IMR-90 (cell line): ENCODE results near the gene WRAP73. TPM values are rescaled to one million over a fixed set of nuclear protein-coding genes. Genes with fewer than 3 reads are reported as not detected.

Experiments
- ATAC-seq: fragments of 200-7000 bp; cut with Tn5 transposase; 2 replicates; pipeline ENCODE4 v1.9.1; 2020; ENCODE audit warnings: low read depth, mild to moderate bottlenecking, moderate library complexity
- BruUV-seq: library from RNA; stranded (reverse); fragments of 400-500 nt; replicated peaks from 2 replicates; lab custom pipeline; 2021; lab: Mats Ljungman, UMichigan
- CTCF ChIA-PET: fragments of 300-600 bp; formaldehyde crosslinking; extraction: SDS; loops from one replicate; lab custom pipeline; 2021; ENCODE audit warnings: antibody characterized with exemption; lab: Yijun Ruan, JAX
- POLR2A ChIA-PET: fragments of 300-600 bp; sonication (Branson Sonifier 250); formaldehyde crosslinking; loops from one replicate; lab custom pipeline; 2022; ENCODE audit warnings: antibody characterized with exemption; ENCODE audit not compliant: unreplicated experiment; lab: Charles Lee
- DNase-seq: peaks from one replicate; pipeline ENCODE4 v3.0.0; 2013
- H2AFZ ChIP-seq: replicated peaks from 2 replicates; pipeline ENCODE3; 2013; ENCODE audit warnings: low read length, mild to moderate bottlenecking; ENCODE audit not compliant: poor library complexity
- H2AK5ac ChIP-seq: 2 replicates; pipeline ENCODE4 v1.6.1; 2013; ENCODE audit warnings: low read depth, low read length, inconsistent platforms
- H2AK9ac ChIP-seq: replicated peaks from 2 replicates; pipeline ENCODE3; 2013; ENCODE audit warnings: mild to moderate bottlenecking, low read depth, low read length, moderate library complexity; ENCODE audit not compliant: poor library complexity
- H2BK120ac ChIP-seq: 2 replicates; pipeline ENCODE4 v1.6.1; 2013; ENCODE audit warnings: low read depth, low read length, inconsistent platforms
- H2BK15ac ChIP-seq: 3 replicates; pipeline ENCODE4 v1.6.1; 2013; ENCODE audit warnings: low read depth, low read length, inconsistent platforms
- H2BK20ac ChIP-seq: 2 replicates; pipeline ENCODE4 v1.6.1; 2013; ENCODE audit warnings: low read depth, mild to moderate bottlenecking, inconsistent platforms, low read length, moderate library complexity
- H2BK5ac ChIP-seq: 2 replicates; pipeline ENCODE4 v1.6.1; 2013; ENCODE audit warnings: mild to moderate bottlenecking, low read depth, low read length, inconsistent platforms; ENCODE audit not compliant: poor library complexity, severe bottlenecking
- H3K14ac ChIP-seq: replicated peaks from 2 replicates; pipeline ENCODE4 v1.6.1; 2013; ENCODE audit warnings: low read depth, low read length, inconsistent platforms
- H3K18ac ChIP-seq: 2 replicates; pipeline ENCODE4 v1.6.1; 2013; ENCODE audit warnings: low read depth, low read length, control low read depth
- H3K23ac ChIP-seq: 2 replicates; pipeline ENCODE4 v1.6.1; 2013; ENCODE audit warnings: low read depth, low read length, inconsistent platforms
- H3K27ac ChIP-seq: 2 replicates; pipeline ENCODE4 v1.5.1; 2013; ENCODE audit warnings: mild to moderate bottlenecking, control low read depth, low read length; ENCODE audit not compliant: insufficient read depth
- H3K27me3 ChIP-seq: 2 replicates; pipeline ENCODE4 v1.6.1; 2013; ENCODE audit warnings: low read length; ENCODE audit not compliant: control insufficient read depth, insufficient read depth
- H3K36me3 ChIP-seq: 2 replicates; pipeline ENCODE4 v1.6.1; 2013; ENCODE audit warnings: low read length, mixed read lengths; ENCODE audit not compliant: control insufficient read depth, insufficient read depth
- H3K4ac ChIP-seq: 2 replicates; pipeline ENCODE4 v1.6.1; 2013; ENCODE audit warnings: low read depth, low read length, inconsistent platforms
- H3K4me1 ChIP-seq: 2 replicates; pipeline ENCODE4 v1.6.1; 2013; ENCODE audit warnings: low read length, mixed read lengths; ENCODE audit not compliant: control insufficient read depth, insufficient read depth
- H3K4me2 ChIP-seq: 2 replicates; pipeline ENCODE4 v1.6.1; 2013; ENCODE audit warnings: low read depth, mild to moderate bottlenecking, control low read depth, low read length, moderate library complexity
- H3K4me3 ChIP-seq: 2 replicates; pipeline ENCODE4 v1.5.1; 2013; ENCODE audit warnings: low read depth, mild to moderate bottlenecking, control low read depth, low read length, moderate library complexity; ENCODE audit not compliant: insufficient read depth
- H3K56ac ChIP-seq: 2 replicates; pipeline ENCODE4 v1.6.1; 2013; ENCODE audit warnings: low read length, inconsistent platforms; ENCODE audit not compliant: insufficient read depth; ENCODE audit errors: extremely low read depth
- H3K79me1 ChIP-seq, 2 experiments: 2 replicates each; pipeline ENCODE4 v1.6.1; 2013; ENCODE audit warnings: low read length in 2 of 2, inconsistent platforms in 1 of 2, low read depth in 1 of 2
- H3K9ac ChIP-seq: 2 replicates; pipeline ENCODE4 v1.6.1; 2013; ENCODE audit warnings: low read depth, low read length, control low read depth
- H3K9me1 ChIP-seq: 2 replicates; pipeline ENCODE4 v1.6.1; 2013; ENCODE audit warnings: low read length, inconsistent platforms; ENCODE audit not compliant: insufficient read depth
- H3K9me3 ChIP-seq: 2 replicates; pipeline ENCODE4 v1.6.1; 2013; ENCODE audit warnings: low read length; ENCODE audit not compliant: control insufficient read depth, insufficient read depth
- H4K20me1 ChIP-seq: 2 replicates; pipeline ENCODE4 v1.6.1; 2013; ENCODE audit warnings: low read length, inconsistent platforms; ENCODE audit not compliant: insufficient read depth
- H4K5ac ChIP-seq: 2 replicates; pipeline ENCODE4 v1.6.1; 2013; ENCODE audit warnings: mild to moderate bottlenecking, low read depth, low read length, control low read depth
- H4K8ac ChIP-seq, 2 experiments: 2 replicates each; pipeline ENCODE4 v1.6.1; 2013; ENCODE audit warnings: low read depth in 2 of 2, low read length in 2 of 2, control low read depth in 1 of 2, inconsistent platforms in 1 of 2
- H4K91ac ChIP-seq: 2 replicates; pipeline ENCODE4 v1.6.1; 2013; ENCODE audit warnings: low read depth, low read length, inconsistent platforms; ENCODE audit not compliant: insufficient read depth
- BHLHE40 ChIP-seq: fragments of 150-350 bp; IDR thresholded peaks from 2 replicates; pipeline ENCODE4 v1.6.1; 2016; ENCODE audit warnings: mild to moderate bottlenecking, low read depth, low read length
- CEBPB ChIP-seq: IDR thresholded peaks from 2 replicates; pipeline ENCODE4 v1.6.1; 2012; ENCODE audit warnings: low read depth, low read length, improper control_type of control experiment
- CHD1 ChIP-seq: IDR thresholded peaks from 2 replicates; pipeline ENCODE4 v1.6.1; 2012; ENCODE audit warnings: low read depth, low read length, improper control_type of control experiment
- FOS ChIP-seq: fragments of 150-350 bp; IDR thresholded peaks from 2 replicates; pipeline ENCODE4 v1.6.1; 2016; ENCODE audit warnings: low read depth, low read length
- MAFK ChIP-seq: IDR thresholded peaks from 2 replicates; pipeline ENCODE4 v1.6.1; 2012; ENCODE audit warnings: low read depth, low read length, improper control_type of control experiment
- MAZ ChIP-seq: IDR thresholded peaks from 2 replicates; pipeline ENCODE4 v1.6.1; 2012; ENCODE audit warnings: low read depth, mild to moderate bottlenecking, low read length, improper control_type of control experiment, moderate library complexity, borderline replicate concordance
- MXI1 ChIP-seq: IDR thresholded peaks from 2 replicates; pipeline ENCODE4 v1.6.1; 2012; ENCODE audit warnings: low read depth, mild to moderate bottlenecking, low read length, moderate library complexity, borderline replicate concordance
- NFE2L2 ChIP-seq: fragments of 150-350 bp; IDR thresholded peaks from 2 replicates; pipeline ENCODE4 v1.6.1; 2016; ENCODE audit warnings: low read depth, mild to moderate bottlenecking, low read length
- POLR2A ChIP-seq: IDR thresholded peaks from 2 replicates; pipeline ENCODE4 v1.6.1; 2012; ENCODE audit warnings: mild to moderate bottlenecking, low read depth, low read length
- RAD21 ChIP-seq: IDR thresholded peaks from 2 replicates; pipeline ENCODE4 v1.6.1; 2012; ENCODE audit warnings: low read length, improper control_type of control experiment
- RCOR1 ChIP-seq: IDR thresholded peaks from 2 replicates; pipeline ENCODE4 v1.6.1; 2012; ENCODE audit warnings: mild to moderate bottlenecking, low read length, improper control_type of control experiment; ENCODE audit not compliant: insufficient replicate concordance
- RFX5 ChIP-seq: IDR thresholded peaks from 2 replicates; pipeline ENCODE4 v1.8.0; 2012; ENCODE audit warnings: low read depth, mild to moderate bottlenecking, low read length, moderate library complexity
- SMC3 ChIP-seq: fragments of 150-350 bp; IDR thresholded peaks from 2 replicates; pipeline ENCODE4 v1.6.1; 2016; ENCODE audit warnings: low read depth, mild to moderate bottlenecking, antibody characterized with exemption, low read length, moderate library complexity
- WGBS, 2 experiments: methylation state at CpG; one replicate each; pipeline versions ENCODE4 v1.1.5 to v1.1.7; 2013; ENCODE audit warnings: missing lambda C conversion rate in 2 of 2; ENCODE audit not compliant: insufficient read length in 1 of 2; ENCODE audit errors: extremely low coverage in 2 of 2; 5-methylcytosine and 5-hydroxymethylcytosine counted together
- dilution Hi-C: fragments of 300-500 bp; cut with HindIII; formaldehyde crosslinking; loops from one replicate; pipeline ENCODE4 v1.14.3; 2018; ENCODE audit warnings: low sequenced_read_pairs; ENCODE audit not compliant: unreplicated experiment
- in situ Hi-C: fragments of 300-500 bp; cut with MboI; formaldehyde crosslinking; loops from 3 replicates; pipeline ENCODE4 v1.14.3; 2019; ENCODE audit warnings: low sequenced_read_pairs, inconsistent platforms, mixed read lengths
- intact Hi-C: fragments of 100-400 bp; cut with micrococcal nuclease; formaldehyde crosslinking; loops from 2 replicates; pipeline ENCODE4 v1.10.0; 2022
- polyA plus RNA-seq, 3 experiments: library from polyadenylated mRNA; depleted of rRNA; stranded (reverse); fragments of >200 nt; gene quantifications; 2 replicates each; pipeline ENCODE4 v1.2.3, GENCODE V29; 2012; ENCODE audit warnings: low replicate concordance in 1 of 3
- total RNA-seq: library from RNA; depleted of rRNA; stranded (reverse); fragments of >200 nt; gene quantifications from 2 replicates; pipeline ENCODE4 v1.2.3, GENCODE V29; 2012
- TF ChIP-seq, protein P1 (sequence below): fragments of 150-350 bp; IDR thresholded peaks from 2 replicates; pipeline ENCODE4 v1.6.1; 2016; ENCODE audit warnings: low read depth, mild to moderate bottlenecking, low read length, moderate library complexity, borderline replicate concordance
- TF ChIP-seq, protein P2 (sequence below): conservative IDR thresholded peaks from 2 replicates; pipeline ENCODE4 v1.5.1; 2012; ENCODE audit warnings: mild to moderate bottlenecking, low read depth, low read length, improper control_type of control experiment
- TF ChIP-seq, protein P3 (sequence below): fragments of 150-350 bp; IDR thresholded peaks from 2 replicates; pipeline ENCODE4 v1.6.1; 2017; ENCODE audit warnings: mild to moderate bottlenecking, antibody characterized with exemption, low read length, low read depth

WRAP73 gene
- total and polyA plus RNA-seq, 2 of the 4 experiments (the other 2 are of a cell fraction): 10.8 to 23.6 TPM

DNA sequence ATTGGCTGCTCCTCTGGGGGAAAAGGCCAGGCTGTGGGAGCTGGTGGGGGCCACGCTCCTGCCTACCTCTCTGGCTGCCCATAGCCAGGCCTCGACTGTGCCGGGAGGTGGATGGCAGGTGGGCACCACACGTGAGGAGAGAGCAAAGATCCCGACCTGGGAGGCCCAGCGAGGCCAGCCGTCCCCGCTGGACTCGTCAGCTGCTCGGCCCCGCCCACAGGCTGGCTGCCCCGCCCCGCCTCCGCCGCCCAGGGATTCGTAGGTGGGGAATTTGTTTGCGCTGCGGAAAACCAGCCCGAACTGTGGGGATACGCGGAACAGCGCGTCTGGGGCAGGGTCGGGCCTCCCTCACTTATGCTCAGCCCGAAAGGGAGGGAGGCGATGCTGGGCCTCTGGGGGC, 34.1 kb upstream of the WRAP73 start:
- H3K9me1 ChIP-seq: no peaks in the 10 kb centered on the region
- intact Hi-C loops: no loop called here
- H3K27ac ChIP-seq: no peak overlapping the region
- H2AFZ ChIP-seq: peak overlapping the region; percentile 80
- H3K27me3 ChIP-seq: peaks cover 19% of the 10 kb centered on the region; the same call in 1 of the 2 replicates
- H3K9me3 ChIP-seq: no peaks in the 10 kb centered on the region
- H2BK5ac ChIP-seq: no peak overlapping the region
- no peak overlapping the region for H4K8ac ChIP-seq
- no peak overlapping the region for H2AK5ac ChIP-seq
- H2AK9ac ChIP-seq: no peak overlapping the region
- no peak overlapping the region for H3K9ac ChIP-seq
- H3K18ac ChIP-seq: no peak overlapping the region
- in situ Hi-C loops: no loop called here
- dilution Hi-C loops: no loop called here
- no peak overlapping the region for H3K23ac ChIP-seq
- H3K79me1 ChIP-seq: no peaks in the 10 kb centered on the region
- H3K4me3 ChIP-seq: no peak overlapping the region; the same call in 1 of the 2 replicates
- TF ChIP-seq POLR2A (no peak), RFX5 (no peak), RCOR1 (no peak), MAFK (no peak), FOS (no peak), RAD21 (no peak), NFE2L2 (no peak), CEBPB (no peak), SMC3 (no peak), MXI1 (no peak), CHD1 (no peak), MAZ (no peak), BHLHE40 (no peak)
- TF ChIP-seq, protein P1, sequence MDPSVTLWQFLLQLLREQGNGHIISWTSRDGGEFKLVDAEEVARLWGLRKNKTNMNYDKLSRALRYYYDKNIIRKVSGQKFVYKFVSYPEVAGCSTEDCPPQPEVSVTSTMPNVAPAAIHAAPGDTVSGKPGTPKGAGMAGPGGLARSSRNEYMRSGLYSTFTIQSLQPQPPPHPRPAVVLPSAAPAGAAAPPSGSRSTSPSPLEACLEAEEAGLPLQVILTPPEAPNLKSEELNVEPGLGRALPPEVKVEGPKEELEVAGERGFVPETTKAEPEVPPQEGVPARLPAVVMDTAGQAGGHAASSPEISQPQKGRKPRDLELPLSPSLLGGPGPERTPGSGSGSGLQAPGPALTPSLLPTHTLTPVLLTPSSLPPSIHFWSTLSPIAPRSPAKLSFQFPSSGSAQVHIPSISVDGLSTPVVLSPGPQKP: no peak
- TF ChIP-seq, protein P2, sequence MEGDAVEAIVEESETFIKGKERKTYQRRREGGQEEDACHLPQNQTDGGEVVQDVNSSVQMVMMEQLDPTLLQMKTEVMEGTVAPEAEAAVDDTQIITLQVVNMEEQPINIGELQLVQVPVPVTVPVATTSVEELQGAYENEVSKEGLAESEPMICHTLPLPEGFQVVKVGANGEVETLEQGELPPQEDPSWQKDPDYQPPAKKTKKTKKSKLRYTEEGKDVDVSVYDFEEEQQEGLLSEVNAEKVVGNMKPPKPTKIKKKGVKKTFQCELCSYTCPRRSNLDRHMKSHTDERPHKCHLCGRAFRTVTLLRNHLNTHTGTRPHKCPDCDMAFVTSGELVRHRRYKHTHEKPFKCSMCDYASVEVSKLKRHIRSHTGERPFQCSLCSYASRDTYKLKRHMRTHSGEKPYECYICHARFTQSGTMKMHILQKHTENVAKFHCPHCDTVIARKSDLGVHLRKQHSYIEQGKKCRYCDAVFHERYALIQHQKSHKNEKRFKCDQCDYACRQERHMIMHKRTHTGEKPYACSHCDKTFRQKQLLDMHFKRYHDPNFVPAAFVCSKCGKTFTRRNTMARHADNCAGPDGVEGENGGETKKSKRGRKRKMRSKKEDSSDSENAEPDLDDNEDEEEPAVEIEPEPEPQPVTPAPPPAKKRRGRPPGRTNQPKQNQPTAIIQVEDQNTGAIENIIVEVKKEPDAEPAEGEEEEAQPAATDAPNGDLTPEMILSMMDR: no peak
- TF ChIP-seq, protein P3, sequence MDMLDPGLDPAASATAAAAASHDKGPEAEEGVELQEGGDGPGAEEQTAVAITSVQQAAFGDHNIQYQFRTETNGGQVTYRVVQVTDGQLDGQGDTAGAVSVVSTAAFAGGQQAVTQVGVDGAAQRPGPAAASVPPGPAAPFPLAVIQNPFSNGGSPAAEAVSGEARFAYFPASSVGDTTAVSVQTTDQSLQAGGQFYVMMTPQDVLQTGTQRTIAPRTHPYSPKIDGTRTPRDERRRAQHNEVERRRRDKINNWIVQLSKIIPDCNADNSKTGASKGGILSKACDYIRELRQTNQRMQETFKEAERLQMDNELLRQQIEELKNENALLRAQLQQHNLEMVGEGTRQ: no peak
- H4K20me1 ChIP-seq: no peaks in the 10 kb centered on the region
- CTCF ChIA-PET: no interaction called here
- H3K14ac ChIP-seq: no peak overlapping the region
- H4K91ac ChIP-seq: no peak overlapping the region
- POLR2A ChIA-PET: no interaction called here
- no peak overlapping the region for H3K4ac ChIP-seq
- H2BK15ac ChIP-seq: no peak overlapping the region
- DNase-seq (no peak), ATAC-seq (peak; percentile 81)
- H2BK120ac ChIP-seq: no peak overlapping the region
- H3K56ac ChIP-seq: no peak overlapping the region
- H4K5ac ChIP-seq: no peak overlapping the region
- H2BK20ac ChIP-seq: no peak overlapping the region
- 15% methylated on average over 4 of the region's 26 CpGs; no CpG with 5 or more reads in 1 of the 2 experiments for WGBS, 2 experiments
- H3K4me1 ChIP-seq: no peaks in the 10 kb centered on the region
- no TSS peak for BruUV-seq
- H3K36me3 ChIP-seq: no peaks in the 10 kb centered on the region
- H3K4me2 ChIP-seq: peak overlapping the region; percentile 63; the same call in 1 of the 2 replicates
